Endothelial cell of umbilical vein (primary cell): Measurements from ENCODE around the gene EMCN. TPM values are rescaled to one million over a fixed set of nuclear protein-coding genes. Genes with fewer than 3 reads are reported as not detected.

Experiments
- BruUV-seq: library from RNA; stranded (reverse); fragments of 400-500 nt; replicated peaks from 2 replicates; lab custom pipeline; 2021; lab: Mats Ljungman, UMichigan
- CTCF ChIA-PET: fragments of 300-600, 350-600 bp; sonication (Branson Sonifier 250); formaldehyde crosslinking; loops from one replicate; lab custom pipeline; 2021; ENCODE audit warnings: antibody characterized with exemption, inconsistent platforms; lab: Charles Lee
- POLR2A ChIA-PET: fragments of 300-600, 350-600 bp; sonication (Branson Sonifier 250); formaldehyde crosslinking; loops from one replicate; lab custom pipeline; 2021; ENCODE audit warnings: antibody characterized with exemption, inconsistent platforms; lab: Charles Lee
- DNase-seq: peaks from one replicate; pipeline ENCODE4 v3.0.0-alpha.2; 2011; ENCODE audit warnings: low read depth, low spot score
- FAIRE-seq: peaks from 2 replicates; lab custom pipeline; 2011; peaks lifted over from hg19 to GRCh38; lab: Jason Lieb, UNC
- H2AFZ ChIP-seq: 2 replicates; pipeline ENCODE4 v1.6.0; 2012; ENCODE audit warnings: low read depth, low read length, control low read depth, inconsistent platforms
- H3K27ac ChIP-seq: 2 replicates; pipeline ENCODE4 v1.5.1; 2011; ENCODE audit warnings: low read depth, mild to moderate bottlenecking, control low read depth, low read length, moderate library complexity; ENCODE audit not compliant: insufficient read depth
- H3K27me3 ChIP-seq, 2 experiments: 2 replicates each; pipeline versions ENCODE4 v1.6.0 to v1.6.1; 2011; ENCODE audit warnings: low read length in 2 of 2, mixed read lengths in 1 of 2; ENCODE audit not compliant: control insufficient read depth in 2 of 2, insufficient read depth in 2 of 2
- H3K36me3 ChIP-seq, 2 experiments: 2 replicates in 1 of 2; 3 replicates in 1 of 2; pipeline ENCODE4 v1.5.1; 2011; ENCODE audit warnings: low read length in 2 of 2, mild to moderate bottlenecking in 1 of 2, moderate library complexity in 1 of 2; ENCODE audit not compliant: control insufficient read depth in 2 of 2, insufficient read depth in 2 of 2; ENCODE audit errors: extremely low read depth in 1 of 2
- H3K4me1 ChIP-seq: 3 replicates; pipeline ENCODE4 v1.5.1; 2011; ENCODE audit warnings: mild to moderate bottlenecking, low read length; ENCODE audit not compliant: control insufficient read depth, insufficient read depth; ENCODE audit errors: extremely low read depth
- H3K4me2 ChIP-seq: 2 replicates; pipeline ENCODE4 v1.6.1; 2011; ENCODE audit warnings: low read length, control low read depth, mixed read lengths; ENCODE audit not compliant: insufficient read depth
- H3K4me3 ChIP-seq, 3 experiments: fragments of 200-600 bp in 1 of 3; sonication (generic), shearing (Covaris generic) in 1 of 3; replicated peaks in 1 of 3; 2 replicates each; pipeline ENCODE4 v1.5.1; 2011 to 2016; ENCODE audit warnings: control low read depth in 3 of 3, low read length in 3 of 3, mild to moderate bottlenecking in 2 of 3, inconsistent platforms in 1 of 3, low read depth in 1 of 3, moderate library complexity in 1 of 3; ENCODE audit not compliant: insufficient read depth in 1 of 3
- H3K79me2 ChIP-seq: 2 replicates; pipeline ENCODE4 v1.6.0; 2012; ENCODE audit warnings: low read length, inconsistent platforms; ENCODE audit not compliant: control insufficient read depth, insufficient read depth
- H3K9ac ChIP-seq: replicated peaks from 2 replicates; pipeline ENCODE3; 2011; ENCODE audit warnings: low read length, control low read depth; ENCODE audit not compliant: insufficient read depth; ENCODE audit errors: extremely low read depth
- H3K9me1 ChIP-seq: replicated peaks from 3 replicates; pipeline ENCODE4 v1.6.0; 2011; ENCODE audit warnings: mild to moderate bottlenecking, low read length; ENCODE audit not compliant: control insufficient read depth, insufficient read depth; ENCODE audit errors: extremely low read depth
- H3K9me3 ChIP-seq: replicated peaks from 2 replicates; pipeline ENCODE4 v1.5.1; 2012; ENCODE audit warnings: low read length, inconsistent platforms; ENCODE audit not compliant: control insufficient read depth, insufficient read depth
- H4K20me1 ChIP-seq: replicated peaks from 2 replicates; pipeline ENCODE3; 2011; ENCODE audit warnings: mild to moderate bottlenecking, low read length; ENCODE audit not compliant: control insufficient read depth, insufficient read depth; ENCODE audit errors: extremely low read depth
- EZH2 ChIP-seq: IDR thresholded peaks from 2 replicates; pipeline ENCODE4 v1.6.1; 2012; ENCODE audit warnings: borderline replicate concordance, low read depth, mild to moderate bottlenecking, moderate library complexity, low read length, inconsistent platforms; ENCODE audit not compliant: severe bottlenecking
- FOS ChIP-seq: IDR thresholded peaks from 2 replicates; pipeline ENCODE4 v1.6.1; 2011; ENCODE audit warnings: mild to moderate bottlenecking, low read length, moderate library complexity, borderline replicate concordance; ENCODE audit not compliant: insufficient read depth
- GATA2 ChIP-seq: IDR thresholded peaks from 2 replicates; pipeline ENCODE4 v1.7.0; 2011; ENCODE audit warnings: low read depth, mild to moderate bottlenecking, moderate library complexity, mixed read lengths, low read length; ENCODE audit not compliant: insufficient read length, insufficient read depth
- JUN ChIP-seq: IDR thresholded peaks from 2 replicates; pipeline ENCODE4 v1.6.1; 2011; ENCODE audit warnings: borderline replicate concordance, low read depth; ENCODE audit not compliant: insufficient read length, insufficient read depth
- MYC ChIP-seq: IDR thresholded peaks from one replicate; pipeline ENCODE4 v1.6.1; 2011; ENCODE audit warnings: mild to moderate bottlenecking, low read depth, low read length
- POLR2A ChIP-seq: IDR thresholded peaks from 2 replicates; pipeline ENCODE4 v1.6.1; 2012; ENCODE audit warnings: low read depth, mild to moderate bottlenecking, control low read depth, low read length
- dilution Hi-C: fragments of 300-500 bp; cut with MboI; formaldehyde crosslinking; loops from one replicate; pipeline ENCODE4 v1.15.0; 2019; ENCODE audit warnings: low sequenced_read_pairs; ENCODE audit not compliant: extremely low pct_ligation_motif_present
- intact Hi-C: fragments of 100-400 bp; cut with micrococcal nuclease; formaldehyde crosslinking; loops from one replicate; pipeline ENCODE4 v1.10.0; 2022
- polyA plus RNA-seq, 4 experiments: library from polyadenylated mRNA; depleted of rRNA in 3 of 4; stranded (reverse) in 3 of 4; unstranded in 1 of 4; fragments of >200 nt; gene quantifications; 2 replicates each; pipeline versions ENCODE4 v1.2.1 to v1.2.3, GENCODE V29; 2011 to 2012; ENCODE audit warnings: missing spikeins in 1 of 4
- total RNA-seq: library from RNA; stranded (reverse); gene quantifications from 2 replicates; pipeline ENCODE4 v1.2.3, GENCODE V29; 2021
- TF ChIP-seq, protein P1 (sequence below): IDR thresholded peaks from 2 replicates; pipeline ENCODE4 v1.6.1; 2011; ENCODE audit not compliant: insufficient read depth, insufficient read length

Gene EMCN
- total and polyA plus RNA-seq, 2 donors (not counting 3 experiments of a cell fraction or from before 2014, with no cell fraction given): 51.6 to 97.3 TPM

DNA sequence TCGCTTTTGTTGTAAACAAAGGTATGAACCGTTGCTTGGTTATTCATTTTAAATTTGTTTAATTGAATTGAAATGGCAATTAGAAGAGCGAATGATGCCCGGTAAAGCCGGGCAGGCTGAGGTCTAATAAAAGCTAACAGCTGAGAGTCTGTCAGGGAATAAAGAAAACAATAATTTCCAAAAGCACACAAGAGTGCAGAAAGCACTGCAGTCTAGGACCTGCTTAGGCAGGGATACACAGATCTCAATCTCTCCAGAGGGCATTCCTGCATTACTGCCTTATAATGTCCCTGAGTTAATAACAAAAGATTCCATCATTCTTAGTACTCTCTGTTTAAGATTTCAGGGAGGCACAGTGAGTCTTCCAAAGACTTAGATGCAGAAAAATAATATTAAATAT is 27.6 kb upstream of the EMCN start:
- Histone ChIP-seq H3K4me3 (no peak overlapping the region), H3K9me3 (no peaks in the 10 kb centered on the region), H3K27ac (no peak overlapping the region), H3K36me3 (no peaks in the 10 kb centered on the region), H3K27me3 (no peaks in the 10 kb centered on the region), H3K79me2 (no peaks in the 10 kb centered on the region), H3K4me1 (peaks cover 16% of the 10 kb centered on the region), H3K9ac (no peak overlapping the region), H2AFZ (no peak overlapping the region), H4K20me1 (no peaks in the 10 kb centered on the region), H3K4me2 (no peak overlapping the region), H3K9me1 (no peaks in the 10 kb centered on the region)
- dilution Hi-C loops (no loop called here), intact Hi-C loops (loop anchor here (10.0 kb wide), 1 partner anchor 109 kb away; no protein-coding TSS in a partner anchor)
- FAIRE-seq (no peak), DNase-seq (no peak)
- ChIA-PET POLR2A (no interaction called here), CTCF (no interaction called here)
- TF ChIP-seq FOS: no peak
- no TSS peak for BruUV-seq

DNA sequence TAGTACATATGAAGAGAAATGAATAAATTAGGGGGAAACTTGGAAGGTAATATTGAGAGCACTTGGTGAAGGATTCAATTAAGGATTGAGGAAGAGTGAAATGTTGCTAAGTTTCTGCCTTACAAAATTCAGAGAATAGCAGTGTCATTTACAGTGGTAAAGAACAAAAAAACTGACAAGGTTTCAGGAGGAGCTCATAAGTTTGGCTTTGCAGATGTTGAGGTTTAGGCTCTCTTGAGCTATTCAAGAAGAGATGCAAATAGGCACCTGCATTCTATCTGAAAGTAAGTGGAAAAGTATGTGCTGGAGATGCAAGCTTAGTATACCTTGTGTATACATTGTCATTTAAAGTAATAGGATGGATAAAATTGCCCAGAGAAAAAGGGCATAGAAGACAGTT is 22.3 kb upstream of the EMCN start:
- Histone ChIP-seq H3K4me1 (peaks cover 15% of the 10 kb centered on the region), H3K4me2 (peak overlapping the region; percentile 63), H3K27me3 (no peaks in the 10 kb centered on the region), H3K79me2 (no peaks in the 10 kb centered on the region), H4K20me1 (no peaks in the 10 kb centered on the region), H2AFZ (no peak overlapping the region), H3K36me3 (no peaks in the 10 kb centered on the region), H3K9me1 (no peaks in the 10 kb centered on the region), H3K9ac (no peak overlapping the region), H3K27ac (peak overlapping the region; percentile 7), H3K4me3 (no peak overlapping the region), H3K9me3 (no peaks in the 10 kb centered on the region)
- CTCF ChIA-PET: interaction anchor here (0.6 kb wide), 1 partner anchor 118 kb away, joined by 3 read pairs; no protein-coding TSS in a partner anchor
- no peak for FAIRE-seq
- no TSS peak for BruUV-seq
- intact Hi-C loops (loop anchor here (10.0 kb wide), 1 partner anchor 115 kb away; no protein-coding TSS in a partner anchor), dilution Hi-C loops (no loop called here)
- no peak for DNase-seq
- TF ChIP-seq MYC (no peak), POLR2A (no peak), EZH2 (no peak), JUN (no peak), GATA2 (no peak)
- TF ChIP-seq, protein P1, sequence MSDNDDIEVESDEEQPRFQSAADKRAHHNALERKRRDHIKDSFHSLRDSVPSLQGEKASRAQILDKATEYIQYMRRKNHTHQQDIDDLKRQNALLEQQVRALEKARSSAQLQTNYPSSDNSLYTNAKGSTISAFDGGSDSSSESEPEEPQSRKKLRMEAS: no peak
- POLR2A ChIA-PET: no interaction called here
